ENCODE data around the gene CLIC4. TPM values are rescaled to one million over a fixed set of nuclear protein-coding genes. Genes with fewer than 3 reads are reported as not detected.

Gene CLIC4
- total and polyA plus RNA-seq, 4 experiments from 2014 or later: 0.62 to 3.8 (median 2.4) TPM

GRCh38 chr1:24709791-24710441, 35.3 kb upstream of the CLIC4 start:
- intact Hi-C loops (cut with micrococcal nuclease): no loop called here
- peak in 2 of 5 donors; percentile 4 to 56 for DNase-seq
- Histone ChIP-seq H3K9me3 (ENCODE audit: control insufficient read depth in 1 of 2, low read length in 2 of 2) (no peaks in the 10 kb centered on the region), H3K4me3 (ENCODE audit: low read length in 2 of 2) (no peak overlapping the region), H3K4me1 (ENCODE audit: insufficient read depth, low read length) (peaks cover 18% of the 10 kb centered on the region), H3K27me3 (ENCODE audit: insufficient read depth, low read length) (no peaks in the 10 kb centered on the region), H3K36me3 (ENCODE audit: insufficient read depth, low read length) (no peaks in the 10 kb centered on the region), H3K27ac (ENCODE audit: low read depth, low read length) (no peak overlapping the region)
- Mint-ChIP-seq H3K36me3 (no peaks in the 10 kb centered on the region), H3K4me3 (peak overlapping the region in 4 of 8 donors; percentile 18 to 39 (median 30)), H3K27ac (peak overlapping the region; percentile 36 to 73 (median 65)), H3K9me3 (no peaks in the 10 kb centered on the region), H3K4me1 (peaks cover 10 to 22% (median 15%) of the 10 kb centered on the region in 4 donors), H3K27me3 (no peaks in the 10 kb centered on the region)
- CTCF ChIA-PET (ENCODE audit: partially characterized antibody): interaction anchor here (0.6 to 0.9 kb wide), 3 partner anchors 21 to 318 kb away, joined by 3 to 4 read pairs (median 3); no protein-coding TSS in a partner anchor
- POLR2A ChIA-PET (ENCODE audit: partially characterized antibody): interaction anchor here (0.7 kb wide), 1 partner anchor 1491 kb away, joined by 3 read pairs; no protein-coding TSS in a partner anchor

GRCh38 chr1:24711329-24711728, 33.9 kb upstream of the CLIC4 start:
- POLR2A ChIA-PET (ENCODE audit: partially characterized antibody): no interaction called here
- Histone ChIP-seq H3K4me1 (ENCODE audit: insufficient read depth, low read length) (peaks cover 10% of the 10 kb centered on the region), H3K9me3 (ENCODE audit: control insufficient read depth in 1 of 2, low read length in 2 of 2) (no peaks in the 10 kb centered on the region), H3K27ac (ENCODE audit: low read depth, low read length) (no peak overlapping the region), H3K4me3 (ENCODE audit: low read length in 2 of 2) (no peak overlapping the region), H3K27me3 (ENCODE audit: insufficient read depth, low read length) (no peaks in the 10 kb centered on the region), H3K36me3 (ENCODE audit: insufficient read depth, low read length) (no peaks in the 10 kb centered on the region)
- CTCF ChIA-PET (ENCODE audit: partially characterized antibody): interaction anchor here (1.2 kb wide), 1 partner anchor 124 kb away, joined by 3 read pairs; no protein-coding TSS in a partner anchor
- H3K9me3 Mint-ChIP-seq: no peaks in the 10 kb centered on the region
- no peaks in the 10 kb centered on the region for H3K36me3 Mint-ChIP-seq
- intact Hi-C loops (cut with micrococcal nuclease): no loop called here
- no peak overlapping the region for H3K27ac Mint-ChIP-seq
- H3K4me3 Mint-ChIP-seq: no peak overlapping the region
- H3K27me3 Mint-ChIP-seq: no peaks in the 10 kb centered on the region
- peaks cover 4 to 13% (median 8%) of the 10 kb centered on the region in 4 donors for H3K4me1 Mint-ChIP-seq
- DNase-seq: no peak

DNA sequence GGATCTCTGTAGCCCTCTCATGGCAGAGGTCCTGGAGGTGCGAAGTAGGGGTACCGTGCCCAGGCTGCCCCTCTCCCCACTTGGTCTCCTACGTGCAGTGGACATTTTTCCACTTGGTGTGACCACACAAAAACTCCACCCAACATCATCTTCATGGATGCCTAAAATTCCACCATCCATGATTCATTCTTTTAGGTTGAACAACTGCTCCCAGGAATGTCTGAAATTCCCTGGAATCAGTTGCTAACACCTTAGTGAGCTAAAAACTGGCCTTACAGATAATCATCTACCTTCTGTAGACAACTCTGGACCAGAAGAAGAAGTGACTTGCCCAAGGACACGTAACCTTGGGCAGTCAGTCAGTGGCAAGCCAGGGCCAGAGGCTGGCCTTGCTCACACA, 32.1 kb upstream of the CLIC4 start:
- POLR2A ChIA-PET (ENCODE audit: partially characterized antibody): no interaction called here

GRCh38 chr1:24713736-24714135, 31.5 kb upstream of the CLIC4 start:
- intact Hi-C loops (cut with micrococcal nuclease): no loop called here
- H3K4me3 Mint-ChIP-seq: no peak overlapping the region
- H3K36me3 ChIP-seq (ENCODE audit: insufficient read depth, low read length): no peaks in the 10 kb centered on the region
- no peaks in the 10 kb centered on the region for H3K27me3 Mint-ChIP-seq
- no peaks in the 10 kb centered on the region for H3K9me3 Mint-ChIP-seq
- H3K36me3 Mint-ChIP-seq: no peaks in the 10 kb centered on the region
- no peaks in the 10 kb centered on the region for H3K9me3 ChIP-seq (ENCODE audit: control insufficient read depth in 1 of 2, low read length in 2 of 2)
- H3K27ac ChIP-seq (ENCODE audit: low read depth, low read length): no peak overlapping the region
- POLR2A ChIA-PET (ENCODE audit: partially characterized antibody): no interaction called here
- CTCF ChIA-PET (ENCODE audit: partially characterized antibody): no interaction called here
- peaks cover 4 to 13% (median 8%) of the 10 kb centered on the region in 4 donors for H3K4me1 Mint-ChIP-seq
- peaks cover 10% of the 10 kb centered on the region for H3K4me1 ChIP-seq (ENCODE audit: insufficient read depth, low read length)
- DNase-seq: no peak
- H3K27ac Mint-ChIP-seq: peak overlapping the region in 2 of 7 donors; percentile 28 to 43
- no peak overlapping the region for H3K4me3 ChIP-seq (ENCODE audit: low read length in 2 of 2)
- no peaks in the 10 kb centered on the region for H3K27me3 ChIP-seq (ENCODE audit: insufficient read depth, low read length)

More for the DNA sequence above, 32.1 kb upstream of the CLIC4 start:
- CTCF ChIA-PET (ENCODE audit: partially characterized antibody): interaction anchor here (0.7 kb wide), 1 partner anchor 25 kb away, joined by 3 read pairs; no protein-coding TSS in a partner anchor
- peaks cover 10% of the 10 kb centered on the region for H3K4me1 ChIP-seq (ENCODE audit: insufficient read depth, low read length)
- H3K27ac ChIP-seq (ENCODE audit: low read depth, low read length): no peak overlapping the region
- peaks cover 4 to 13% (median 8%) of the 10 kb centered on the region in 4 donors for H3K4me1 Mint-ChIP-seq
- intact Hi-C loops (cut with micrococcal nuclease): no loop called here
- no peaks in the 10 kb centered on the region for H3K36me3 Mint-ChIP-seq
- no peak overlapping the region for H3K4me3 ChIP-seq (ENCODE audit: low read length in 2 of 2)
- peak overlapping the region in 1 of 7 donors; percentile 17 for H3K27ac Mint-ChIP-seq
- no peaks in the 10 kb centered on the region for H3K27me3 Mint-ChIP-seq
- H3K9me3 Mint-ChIP-seq: no peaks in the 10 kb centered on the region
- H3K4me3 Mint-ChIP-seq: no peak overlapping the region
- DNase-seq: no peak
- no peaks in the 10 kb centered on the region for H3K27me3 ChIP-seq (ENCODE audit: insufficient read depth, low read length)
- no peaks in the 10 kb centered on the region for H3K9me3 ChIP-seq (ENCODE audit: control insufficient read depth in 1 of 2, low read length in 2 of 2)
- H3K36me3 ChIP-seq (ENCODE audit: insufficient read depth, low read length): no peaks in the 10 kb centered on the region

DNA sequence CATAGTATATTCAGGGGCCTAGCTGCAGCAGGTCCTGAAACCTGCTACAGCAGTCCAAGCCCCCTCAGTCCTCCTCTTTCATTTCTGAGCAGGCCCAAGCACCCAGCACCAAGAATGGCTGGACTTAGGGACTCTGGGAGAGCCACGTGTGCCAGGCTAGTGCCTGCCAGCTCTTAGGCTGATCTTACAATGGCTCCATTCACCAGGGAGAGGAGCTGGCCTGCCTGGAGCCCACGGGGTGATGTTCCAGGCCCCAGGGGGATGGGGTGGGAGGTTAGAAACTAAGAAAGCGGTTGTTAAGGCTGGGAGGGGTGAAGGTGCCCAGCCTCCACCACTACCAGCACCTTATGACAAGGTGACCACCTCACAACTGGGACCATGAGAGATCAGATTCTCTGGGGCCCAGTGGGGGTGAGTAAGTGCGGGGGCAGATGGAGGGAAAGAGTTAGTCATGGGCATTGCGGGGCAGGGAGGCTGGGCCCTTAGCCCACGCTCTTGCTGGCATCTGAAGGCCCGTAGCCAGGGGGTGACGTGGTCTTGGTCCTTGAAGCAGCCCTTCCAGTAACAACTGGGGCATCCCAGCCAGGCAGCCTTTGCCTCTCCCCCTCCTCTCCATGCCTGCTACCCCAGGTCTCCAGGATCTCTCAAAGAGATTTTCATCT, 30.3 kb upstream of the CLIC4 start:
- Mint-ChIP-seq H3K27ac (no peak overlapping the region), H3K27me3 (no peaks in the 10 kb centered on the region), H3K4me1 (peaks cover 0 to 4% (median 2%) of the 10 kb centered on the region in 4 donors), H3K4me3 (no peak overlapping the region), H3K36me3 (no peaks in the 10 kb centered on the region), H3K9me3 (no peaks in the 10 kb centered on the region)
- Histone ChIP-seq H3K27ac (ENCODE audit: low read depth, low read length) (no peak overlapping the region), H3K4me3 (ENCODE audit: low read length in 2 of 2) (no peak overlapping the region), H3K4me1 (ENCODE audit: insufficient read depth, low read length) (peaks cover 5% of the 10 kb centered on the region), H3K9me3 (ENCODE audit: control insufficient read depth in 1 of 2, low read length in 2 of 2) (no peaks in the 10 kb centered on the region), H3K36me3 (ENCODE audit: insufficient read depth, low read length) (no peaks in the 10 kb centered on the region), H3K27me3 (ENCODE audit: insufficient read depth, low read length) (no peaks in the 10 kb centered on the region)
- ChIA-PET POLR2A (ENCODE audit: partially characterized antibody) (no interaction called here), CTCF (ENCODE audit: partially characterized antibody) (no interaction called here)
- intact Hi-C loops (cut with micrococcal nuclease): no loop called here
- DNase-seq: no peak

DNA sequence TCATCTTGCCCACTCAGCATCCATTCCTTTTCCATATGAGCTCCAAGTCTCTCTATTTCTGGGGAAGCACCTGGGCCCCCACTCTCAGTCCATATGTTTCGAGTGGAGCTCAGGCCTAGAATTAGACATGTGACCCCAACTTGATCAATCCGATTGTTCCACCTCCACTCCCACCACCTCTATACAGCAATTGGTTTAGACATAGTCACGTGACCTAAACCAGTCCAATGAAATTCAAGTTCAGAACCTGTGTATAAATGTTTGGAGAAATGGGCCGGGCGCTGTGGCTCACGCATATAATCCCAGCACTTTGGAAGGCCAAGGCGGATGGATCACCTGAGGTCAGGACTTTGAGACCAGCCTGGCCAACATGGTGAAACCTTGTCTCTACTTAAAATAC, 29.6 kb upstream of the CLIC4 start:
- CTCF ChIA-PET (ENCODE audit: partially characterized antibody): no interaction called here

GRCh38 chr1:24717887-24718650, 27.2 kb upstream of the CLIC4 start:
- Histone ChIP-seq H3K4me1 (ENCODE audit: insufficient read depth, low read length) (peaks cover 3% of the 10 kb centered on the region), H3K27me3 (ENCODE audit: insufficient read depth, low read length) (no peaks in the 10 kb centered on the region), H3K4me3 (ENCODE audit: low read length in 2 of 2) (no peak overlapping the region), H3K36me3 (ENCODE audit: insufficient read depth, low read length) (no peaks in the 10 kb centered on the region), H3K27ac (ENCODE audit: low read depth, low read length) (no peak overlapping the region), H3K9me3 (ENCODE audit: control insufficient read depth in 1 of 2, low read length in 2 of 2) (no peaks in the 10 kb centered on the region)
- intact Hi-C loops (cut with micrococcal nuclease): no loop called here
- H3K27ac Mint-ChIP-seq: no peak overlapping the region
- no peaks in the 10 kb centered on the region for H3K27me3 Mint-ChIP-seq
- H3K9me3 Mint-ChIP-seq: no peaks in the 10 kb centered on the region
- no peak for DNase-seq
- H3K4me3 Mint-ChIP-seq: no peak overlapping the region
- H3K36me3 Mint-ChIP-seq: no peaks in the 10 kb centered on the region
- CTCF ChIA-PET (ENCODE audit: partially characterized antibody): interaction anchor here (0.8 kb wide), 1 partner anchor 30 kb away, joined by 3 read pairs; no protein-coding TSS in a partner anchor
- peaks cover 5 to 10% (median 7%) of the 10 kb centered on the region in 4 donors for H3K4me1 Mint-ChIP-seq
- POLR2A ChIA-PET (ENCODE audit: partially characterized antibody): no interaction called here

More for the DNA sequence above, 29.6 kb upstream of the CLIC4 start:
- no peaks in the 10 kb centered on the region for H3K36me3 ChIP-seq (ENCODE audit: insufficient read depth, low read length)
- Mint-ChIP-seq H3K36me3 (no peaks in the 10 kb centered on the region), H3K27ac (no peak overlapping the region), H3K9me3 (no peaks in the 10 kb centered on the region), H3K4me3 (no peak overlapping the region), H3K4me1 (no peaks in the 10 kb centered on the region), H3K27me3 (no peaks in the 10 kb centered on the region)
- no peaks in the 10 kb centered on the region for H3K4me1 ChIP-seq (ENCODE audit: insufficient read depth, low read length)
- intact Hi-C loops (cut with micrococcal nuclease): no loop called here
- H3K27ac ChIP-seq (ENCODE audit: low read depth, low read length): no peak overlapping the region
- H3K9me3 ChIP-seq (ENCODE audit: control insufficient read depth in 1 of 2, low read length in 2 of 2): no peaks in the 10 kb centered on the region
- POLR2A ChIA-PET (ENCODE audit: partially characterized antibody): no interaction called here
- no peak overlapping the region for H3K4me3 ChIP-seq (ENCODE audit: low read length in 2 of 2)
- DNase-seq: no peak
- no peaks in the 10 kb centered on the region for H3K27me3 ChIP-seq (ENCODE audit: insufficient read depth, low read length)

Data from CD4-positive, alpha-beta memory T cell (primary cell).